B cell (primary cell): ENCODE results near the gene OST4.

Experiments
- EZH2 ChIP-seq: IDR thresholded peaks from 2 replicates; pipeline ENCODE4 v1.6.1; 2012; ENCODE audit warnings: borderline replicate concordance, low read depth, mild to moderate bottlenecking, moderate library complexity, low read length; ENCODE audit not compliant: insufficient read depth, poor library complexity, severe bottlenecking
- TF ChIP-seq, protein P1 (sequence below): fragments of 200-600 bp; IDR thresholded peaks from one replicate; pipeline ENCODE4 v1.8.0; 2022; ENCODE audit warnings: antibody characterized with exemption, mild to moderate bottlenecking

DNA sequence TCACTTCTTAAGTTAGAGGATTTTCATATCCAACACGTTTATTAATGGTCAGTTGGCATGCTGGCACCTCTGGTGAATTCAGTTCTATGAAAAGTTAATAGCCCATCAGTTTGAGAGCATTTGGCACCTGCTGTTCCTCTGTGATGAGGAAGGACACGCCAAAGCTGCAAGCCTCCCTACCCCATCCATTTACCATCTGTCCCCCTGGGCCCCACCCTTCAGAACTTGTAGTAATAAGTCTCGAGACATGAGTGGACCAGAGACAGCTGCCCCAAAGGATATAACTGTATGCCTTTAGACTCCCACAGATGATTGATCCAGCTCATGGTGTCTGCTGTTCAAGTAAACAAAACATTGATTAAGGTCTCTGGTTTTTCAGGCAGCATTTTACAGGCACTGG, 6.3 kb downstream of the OST4 start:
- TF ChIP-seq, protein P1, sequence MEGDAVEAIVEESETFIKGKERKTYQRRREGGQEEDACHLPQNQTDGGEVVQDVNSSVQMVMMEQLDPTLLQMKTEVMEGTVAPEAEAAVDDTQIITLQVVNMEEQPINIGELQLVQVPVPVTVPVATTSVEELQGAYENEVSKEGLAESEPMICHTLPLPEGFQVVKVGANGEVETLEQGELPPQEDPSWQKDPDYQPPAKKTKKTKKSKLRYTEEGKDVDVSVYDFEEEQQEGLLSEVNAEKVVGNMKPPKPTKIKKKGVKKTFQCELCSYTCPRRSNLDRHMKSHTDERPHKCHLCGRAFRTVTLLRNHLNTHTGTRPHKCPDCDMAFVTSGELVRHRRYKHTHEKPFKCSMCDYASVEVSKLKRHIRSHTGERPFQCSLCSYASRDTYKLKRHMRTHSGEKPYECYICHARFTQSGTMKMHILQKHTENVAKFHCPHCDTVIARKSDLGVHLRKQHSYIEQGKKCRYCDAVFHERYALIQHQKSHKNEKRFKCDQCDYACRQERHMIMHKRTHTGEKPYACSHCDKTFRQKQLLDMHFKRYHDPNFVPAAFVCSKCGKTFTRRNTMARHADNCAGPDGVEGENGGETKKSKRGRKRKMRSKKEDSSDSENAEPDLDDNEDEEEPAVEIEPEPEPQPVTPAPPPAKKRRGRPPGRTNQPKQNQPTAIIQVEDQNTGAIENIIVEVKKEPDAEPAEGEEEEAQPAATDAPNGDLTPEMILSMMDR = no peak
- no peak for TF ChIP-seq EZH2
